Psoas muscle (tissue), 8 donors: ENCODE data around the gene SLC38A10. TPM values are rescaled to one million over a fixed set of nuclear protein-coding genes. Genes with fewer than 3 reads are reported as not detected.

Experiments used
- ATAC-seq, 4 donors: fragments of 200-7000 bp; cut with Tn5 transposase; one replicate each; pipeline ENCODE4 v1.9.1; 2020; ENCODE audit warnings: moderate library complexity in 3 of 4, mild to moderate bottlenecking in 2 of 4
- DNase-seq, 2 donors: peaks; one replicate each; pipeline ENCODE4 v3.0.0-alpha.2; 2020
- H3K27ac ChIP-seq: fragments of 200-600 bp; one replicate; pipeline ENCODE4 v1.8.0; 2022
- H3K27me3 ChIP-seq, 3 donors: fragments of 200-600 bp in 1 of 3; one replicate each; pipeline versions ENCODE4 v1.6.1 to v1.8.0; 2013 to 2022; ENCODE audit warnings: low read length in 2 of 3, mild to moderate bottlenecking in 2 of 3, moderate library complexity in 1 of 3; ENCODE audit not compliant: insufficient read depth in 3 of 3
- H3K36me3 ChIP-seq, 2 donors: fragments of 200-600 bp in 1 of 2; one replicate each; pipeline versions ENCODE4 v1.6.1 to v1.8.0; 2013 to 2022; ENCODE audit warnings: low read depth in 1 of 2, mild to moderate bottlenecking in 1 of 2, moderate library complexity in 1 of 2; ENCODE audit not compliant: insufficient read depth in 1 of 2
- H3K4me1 ChIP-seq: fragments of 200-600 bp; one replicate; pipeline ENCODE4 v1.8.0; 2022
- H3K4me3 ChIP-seq: fragments of 200-600 bp; one replicate; pipeline ENCODE4 v1.8.0; 2022; ENCODE audit warnings: mild to moderate bottlenecking
- H3K9me3 ChIP-seq: fragments of 200-600 bp; one replicate; pipeline ENCODE4 v1.8.0; 2022
- WGBS, 3 donors: extraction: QIAGEN DNeasy Blood & Tissue Kit; methylation state at CpG; one replicate each; pipeline versions ENCODE4 v1.1.6 to v1.1.7; 2013; 5-methylcytosine and 5-hydroxymethylcytosine counted together
- intact Hi-C, 2 donors: fragments of 100-400 bp; cut with DNase I; formaldehyde crosslinking; loops; one replicate each; pipeline versions ENCODE4 v1.11.0 to v1.14.2; 2022
- polyA plus RNA-seq, 3 donors: library from polyadenylated mRNA; stranded (reverse); fragments of 200-250 nt; gene quantifications; one replicate each; pipeline ENCODE4 v1.2.3, GENCODE V29; 2013
- total RNA-seq, 4 donors: library from RNA; stranded (reverse); fragmentation: NEBNext Ultra II Directional in 2 of 4; extraction: Animal tissue kit (Norgen Biotek cat#: 25700) in 2 of 4; gene quantifications; one replicate each; pipeline versions ENCODE4 v1.2.1 to v1.2.4, GENCODE V29; 2021 to 2023
- TF ChIP-seq, protein P1 (sequence below): fragments of 200-600 bp; IDR thresholded peaks from one replicate; pipeline ENCODE4 v1.8.0; 2022; ENCODE audit warnings: antibody characterized with exemption
- donor health status: healthy with polysubstance abuse.
- donor health status: DM: no; HTN: no; CAD: no; lungs with moderate emphysema.
- donor health status: Bipolar disorder and iron deficiency.
- donor health status: healthy.
- donor health status: DM: yes; HTN: yes; CAD: no.
- donor health status: DM: no; HTN: no; CAD: no.
- donor health status: DM: no; HTN: no; CAD: no.
- donor health status: DM: yes; HTN: yes; CAD: no.

Gene SLC38A10
- total and polyA plus RNA-seq, 7 donors: 16.7 to 40.6 (median 19.8) TPM

DNA sequence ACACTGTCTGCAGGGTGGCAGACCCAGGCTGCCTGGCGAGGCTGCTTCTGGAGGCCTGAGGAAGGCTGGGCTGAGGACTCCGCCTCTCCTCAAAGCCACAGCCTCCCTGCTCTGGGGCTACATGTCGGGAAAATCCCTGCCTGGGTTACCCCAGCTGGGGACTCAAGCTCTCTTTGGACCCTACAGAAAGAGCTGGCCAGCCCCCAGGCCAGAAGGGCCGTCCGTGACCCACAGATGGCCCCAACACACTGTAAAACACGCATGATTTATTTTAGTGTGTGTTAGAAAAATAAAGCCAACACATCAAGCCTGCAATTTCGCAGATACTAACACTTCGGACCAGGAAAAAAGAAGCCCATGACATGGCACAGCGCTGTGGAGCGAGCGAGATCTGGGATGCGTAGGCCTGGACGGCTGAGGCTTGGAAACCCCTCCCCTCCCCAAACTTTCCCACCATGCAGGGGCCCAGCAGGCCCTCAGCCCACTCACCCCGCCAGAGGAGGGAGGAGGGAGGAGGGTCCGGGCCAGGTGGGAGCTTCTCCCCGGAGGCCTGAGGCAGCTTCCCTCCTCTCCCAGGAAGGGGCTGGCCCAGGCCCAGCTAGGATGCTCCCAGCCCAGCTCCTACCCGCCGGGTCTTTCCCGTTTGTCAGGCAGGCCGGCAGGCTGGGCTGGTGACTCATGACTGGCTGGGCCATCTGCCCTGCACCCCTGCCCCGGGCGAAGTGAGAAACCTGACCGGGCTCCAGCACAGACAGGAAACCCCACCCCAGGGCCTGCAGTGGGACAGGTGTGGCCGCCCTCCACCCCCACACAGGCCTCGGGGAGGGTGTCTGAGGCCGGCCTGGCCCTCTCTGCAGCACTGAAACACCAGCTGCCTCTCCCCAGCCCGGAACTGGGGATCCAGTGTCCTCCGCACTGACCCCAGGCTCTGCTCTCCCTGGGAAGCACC lies 34.1 kb upstream of the SLC38A10 start:
- Histone ChIP-seq H3K4me1 (peaks cover 60% of the 10 kb centered on the region), H3K27ac (peak overlapping the region; percentile 95), H3K27me3 (no peaks in the 10 kb centered on the region), H3K4me3 (peak overlapping the region; percentile 42), H3K36me3 (no peaks in the 10 kb centered on the region), H3K9me3 (no peaks in the 10 kb centered on the region)
- DNase-seq (peak; percentile 95 to 98), ATAC-seq (peak; percentile 77 to 86 (median 82))
- WGBS, 3 donors: 13 to 32% (median 21%) methylated on average over 24 to 28 of the region's 28 CpGs
- intact Hi-C loops: no loop called here
- TF ChIP-seq, protein P1, sequence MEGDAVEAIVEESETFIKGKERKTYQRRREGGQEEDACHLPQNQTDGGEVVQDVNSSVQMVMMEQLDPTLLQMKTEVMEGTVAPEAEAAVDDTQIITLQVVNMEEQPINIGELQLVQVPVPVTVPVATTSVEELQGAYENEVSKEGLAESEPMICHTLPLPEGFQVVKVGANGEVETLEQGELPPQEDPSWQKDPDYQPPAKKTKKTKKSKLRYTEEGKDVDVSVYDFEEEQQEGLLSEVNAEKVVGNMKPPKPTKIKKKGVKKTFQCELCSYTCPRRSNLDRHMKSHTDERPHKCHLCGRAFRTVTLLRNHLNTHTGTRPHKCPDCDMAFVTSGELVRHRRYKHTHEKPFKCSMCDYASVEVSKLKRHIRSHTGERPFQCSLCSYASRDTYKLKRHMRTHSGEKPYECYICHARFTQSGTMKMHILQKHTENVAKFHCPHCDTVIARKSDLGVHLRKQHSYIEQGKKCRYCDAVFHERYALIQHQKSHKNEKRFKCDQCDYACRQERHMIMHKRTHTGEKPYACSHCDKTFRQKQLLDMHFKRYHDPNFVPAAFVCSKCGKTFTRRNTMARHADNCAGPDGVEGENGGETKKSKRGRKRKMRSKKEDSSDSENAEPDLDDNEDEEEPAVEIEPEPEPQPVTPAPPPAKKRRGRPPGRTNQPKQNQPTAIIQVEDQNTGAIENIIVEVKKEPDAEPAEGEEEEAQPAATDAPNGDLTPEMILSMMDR: no peak

DNA sequence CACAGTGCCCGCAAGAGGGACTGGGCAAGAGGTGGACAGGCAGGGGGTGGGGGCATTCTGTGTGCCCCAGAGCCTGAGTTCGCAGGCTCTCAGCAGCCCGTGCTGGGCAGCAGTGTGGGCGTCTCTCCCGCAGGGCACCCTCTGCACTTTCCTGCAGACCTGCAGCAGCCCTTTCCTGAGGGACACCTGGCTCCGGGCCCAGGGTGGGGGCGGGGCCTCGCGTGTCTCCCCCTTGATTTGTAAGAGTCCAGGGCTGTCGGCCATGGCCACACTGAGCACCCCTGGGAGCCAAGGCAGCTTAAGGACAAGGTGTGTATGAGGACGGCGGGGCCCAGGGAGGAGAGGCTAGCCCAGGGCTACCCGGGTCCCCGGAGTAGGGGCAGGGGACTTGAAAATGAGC lies 33.4 kb upstream of the SLC38A10 start:
- DNase-seq (peak; percentile 60 to 83), ATAC-seq (peak in 3 of 4 donors; percentile 1 to 21 (median 16))
- Histone ChIP-seq H3K4me3 (peak overlapping the region; percentile 42), H3K27ac (peak overlapping the region; percentile 95), H3K9me3 (no peaks in the 10 kb centered on the region), H3K36me3 (no peaks in the 10 kb centered on the region), H3K4me1 (peaks cover 60% of the 10 kb centered on the region), H3K27me3 (no peaks in the 10 kb centered on the region)
- WGBS, 3 donors: 31 to 49% (median 31%) methylated on average over 10 to 14 of the region's 14 CpGs
- TF ChIP-seq, protein P1: no peak
- intact Hi-C loops: no loop called here

DNA sequence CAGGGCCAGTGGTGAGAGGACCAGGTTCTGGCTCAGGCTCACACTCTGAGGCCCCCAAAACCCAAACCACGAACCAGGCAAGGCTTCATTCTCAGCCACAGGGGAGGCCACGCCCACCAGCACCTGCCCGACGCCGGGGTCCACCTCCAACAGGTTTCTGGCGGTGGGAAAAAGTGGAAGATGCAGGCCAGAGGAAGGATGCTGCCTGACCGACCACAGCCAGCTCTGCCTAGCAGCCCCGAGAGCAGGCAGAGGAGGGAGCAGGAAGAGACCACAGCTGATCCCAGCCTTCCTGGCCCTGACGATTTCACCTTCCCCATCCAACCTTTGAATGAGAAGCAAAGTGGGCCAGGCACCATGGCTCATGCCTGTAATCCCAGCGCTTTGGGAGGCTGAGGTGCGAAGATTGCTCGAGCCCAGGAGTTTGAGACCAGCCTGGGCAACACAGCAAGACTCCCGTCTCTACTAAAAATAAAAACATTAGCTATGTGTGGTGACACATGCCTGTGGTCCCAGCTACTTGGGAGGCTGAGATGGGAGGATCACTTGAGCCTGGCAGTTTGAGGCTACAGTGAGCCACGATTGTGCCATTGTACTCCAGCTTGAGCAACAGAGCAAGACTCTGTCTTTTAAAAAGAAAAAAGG lies 30.7 kb upstream of the SLC38A10 start:
- Histone ChIP-seq H3K4me3 (no peak overlapping the region), H3K4me1 (peaks cover 58% of the 10 kb centered on the region), H3K27ac (peak overlapping the region; percentile 95), H3K9me3 (no peaks in the 10 kb centered on the region), H3K36me3 (no peaks in the 10 kb centered on the region), H3K27me3 (no peaks in the 10 kb centered on the region)
- intact Hi-C loops: no loop called here
- no peak for DNase-seq
- TF ChIP-seq, protein P1: no peak
- no peak for ATAC-seq
- 76 to 81% (median 78%) methylated on average over 14 of the region's 14 CpGs for WGBS, 3 donors

DNA sequence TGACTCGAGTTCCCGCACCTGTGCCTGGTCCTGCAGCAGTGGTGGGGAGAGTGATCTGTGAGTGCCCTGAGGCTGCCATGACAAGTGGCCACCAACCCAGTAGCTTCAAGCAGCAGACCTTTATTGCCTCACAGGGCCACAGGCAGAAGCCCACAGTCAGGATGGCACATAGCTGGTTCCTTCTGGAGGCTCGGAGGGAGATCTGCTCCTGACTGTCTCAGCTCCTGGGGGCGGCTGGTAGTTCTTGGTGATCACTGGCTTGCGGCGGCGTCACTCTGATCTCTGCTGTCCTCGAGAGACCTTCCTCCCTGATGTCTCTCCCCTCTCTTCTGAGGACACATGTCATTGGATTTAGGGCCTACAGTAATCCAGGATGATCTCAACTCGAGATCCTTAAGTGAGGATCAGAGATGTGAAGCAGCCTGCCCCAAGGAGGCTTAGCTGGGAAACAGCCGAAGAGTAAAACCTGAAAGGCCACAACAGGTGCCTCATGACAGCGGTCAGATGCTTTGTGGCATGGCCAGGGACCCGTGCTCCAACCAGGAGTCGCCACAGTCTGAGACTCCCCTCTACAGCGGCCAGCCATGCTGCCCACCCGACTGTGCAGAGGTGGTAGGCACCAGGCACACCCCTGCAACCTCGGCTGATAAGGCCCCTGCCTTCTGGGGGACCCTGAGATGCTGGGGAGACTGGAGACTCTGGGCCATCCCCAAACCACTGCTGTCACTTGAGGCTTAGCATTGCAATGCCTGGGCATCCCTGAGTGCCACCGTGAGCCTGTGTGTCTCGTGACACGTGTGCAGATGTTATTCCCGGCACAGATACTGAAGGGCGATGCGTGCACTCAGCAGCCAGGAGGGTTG lies 30.0 kb upstream of the SLC38A10 start:
- ATAC-seq: peak in 1 of 4 donors; percentile 7
- 67 to 78% (median 67%) methylated on average over 22 of the region's 22 CpGs for WGBS, 3 donors
- H3K36me3 ChIP-seq: no peaks in the 10 kb centered on the region
- H3K4me3 ChIP-seq: no peak overlapping the region
- H3K4me1 ChIP-seq: peaks cover 50% of the 10 kb centered on the region
- peak overlapping the region; percentile 95 for H3K27ac ChIP-seq
- TF ChIP-seq, protein P1: no peak
- no peaks in the 10 kb centered on the region for H3K9me3 ChIP-seq
- H3K27me3 ChIP-seq: no peaks in the 10 kb centered on the region
- intact Hi-C loops: no loop called here
- no peak for DNase-seq
